Spleen (tissue), 7 donors: ENCODE results near the gene PRKACG.

Source experiments
- POLR2A ChIP-seq, 3 donors: fragments of 450-650 bp; IDR thresholded peaks; one replicate each; pipeline ENCODE4 v1.5.1; 2017; ENCODE audit warnings: antibody characterized with exemption in 3 of 3, mild to moderate bottlenecking in 1 of 3
- TF ChIP-seq, protein P1 (sequence below), 11 experiments: fragments of 200-600 bp in 7 of 11; fragments of 450-650 bp in 4 of 11; sonication (generic) in 4 of 11; IDR thresholded peaks in 8 of 11; conservative IDR thresholded peaks in 3 of 11; 1 replicate in 7 of 11; 2 replicates in 4 of 11; pipeline versions ENCODE4 v1.4.0 to v1.8.0; 2016 to 2021; ENCODE audit warnings: antibody characterized with exemption in 11 of 11, inconsistent platforms in 4 of 11, mild to moderate bottlenecking in 1 of 11
- donor health status: DM: no; HTN: no; CAD: no; lungs with moderate emphysema.
- donor health status: DM: no; HTN: no; CAD: no.
- donor health status: DM: no; HTN: no; CAD: no.

DNA sequence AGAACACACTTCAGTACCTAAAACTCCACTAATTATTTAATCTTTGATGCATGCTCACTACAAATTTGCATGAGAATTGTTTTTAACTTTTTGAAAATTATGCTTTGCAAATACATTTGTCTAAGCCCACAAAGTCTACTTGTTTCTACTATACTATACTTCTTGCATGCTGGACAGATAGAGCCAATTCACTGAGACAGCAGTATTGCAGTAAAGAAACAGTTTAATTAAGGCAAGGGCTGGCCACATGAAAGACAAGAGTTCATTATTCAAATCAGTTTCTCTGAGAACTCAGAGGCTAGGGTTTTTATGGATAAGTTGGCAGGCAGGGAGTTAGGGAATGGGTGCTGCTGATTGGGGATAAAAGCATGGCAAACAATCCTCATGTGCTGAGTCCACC is 15.6 kb upstream of the PRKACG start:
- TF ChIP-seq, protein P1, sequence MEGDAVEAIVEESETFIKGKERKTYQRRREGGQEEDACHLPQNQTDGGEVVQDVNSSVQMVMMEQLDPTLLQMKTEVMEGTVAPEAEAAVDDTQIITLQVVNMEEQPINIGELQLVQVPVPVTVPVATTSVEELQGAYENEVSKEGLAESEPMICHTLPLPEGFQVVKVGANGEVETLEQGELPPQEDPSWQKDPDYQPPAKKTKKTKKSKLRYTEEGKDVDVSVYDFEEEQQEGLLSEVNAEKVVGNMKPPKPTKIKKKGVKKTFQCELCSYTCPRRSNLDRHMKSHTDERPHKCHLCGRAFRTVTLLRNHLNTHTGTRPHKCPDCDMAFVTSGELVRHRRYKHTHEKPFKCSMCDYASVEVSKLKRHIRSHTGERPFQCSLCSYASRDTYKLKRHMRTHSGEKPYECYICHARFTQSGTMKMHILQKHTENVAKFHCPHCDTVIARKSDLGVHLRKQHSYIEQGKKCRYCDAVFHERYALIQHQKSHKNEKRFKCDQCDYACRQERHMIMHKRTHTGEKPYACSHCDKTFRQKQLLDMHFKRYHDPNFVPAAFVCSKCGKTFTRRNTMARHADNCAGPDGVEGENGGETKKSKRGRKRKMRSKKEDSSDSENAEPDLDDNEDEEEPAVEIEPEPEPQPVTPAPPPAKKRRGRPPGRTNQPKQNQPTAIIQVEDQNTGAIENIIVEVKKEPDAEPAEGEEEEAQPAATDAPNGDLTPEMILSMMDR (IDR thresholded peaks at IDR 0.05 in 8 of 11, conservative IDR thresholded peaks at IDR 0.05 in 3 of 11): no peak
- TF ChIP-seq POLR2A (IDR thresholded peaks at IDR 0.05): no peak
